K562 (cell line): ENCODE measurements around the gene ODC1. TPM values are rescaled to one million over a fixed set of nuclear protein-coding genes. Genes with fewer than 3 reads are reported as not detected.

ENCODE experiments used
- ATF1 ChIP-seq, 2 experiments: fragments of 450-650 bp in 1 of 2; IDR thresholded peaks; 2 replicates each; pipeline ENCODE4 v1.6.1; 2016; ENCODE audit warnings: missing compliant biosample characterization in 1 of 2, missing genetic modification characterization in 1 of 2
- ATF4 ChIP-seq: fragments of 450-650 bp; formaldehyde crosslinking; IDR thresholded peaks from 2 replicates; pipeline ENCODE4 v1.4.0; 2022; ENCODE audit warnings: mild to moderate bottlenecking, moderate library complexity
- ATF7 ChIP-seq: fragments of 450-650 bp; IDR thresholded peaks from 2 replicates; pipeline ENCODE4 v1.7.1; 2014; ENCODE audit warnings: mild to moderate bottlenecking, moderate library complexity
- CBFA2T3 ChIP-seq: fragments of 450-650 bp; IDR thresholded peaks from 2 replicates; pipeline ENCODE4 v1.6.1; 2017
- DPF2 ChIP-seq: fragments of 450-650 bp; IDR thresholded peaks from 2 replicates; pipeline ENCODE4 v1.6.1; 2016
- ETV5 ChIP-seq: sonication (generic); formaldehyde crosslinking; IDR thresholded peaks from 2 replicates; pipeline ENCODE4 v1.4.0; 2020; ENCODE audit warnings: low read depth, mild to moderate bottlenecking, missing genetic modification reagents
- HDAC2 ChIP-seq: fragments of 450-650 bp; IDR thresholded peaks from 2 replicates; pipeline ENCODE4 v1.6.1; 2016; ENCODE audit warnings: mild to moderate bottlenecking
- HES1 ChIP-seq: fragments of 450-650 bp; IDR thresholded peaks from 2 replicates; pipeline ENCODE4 v1.6.1; 2016; ENCODE audit warnings: low read depth, mild to moderate bottlenecking, moderate library complexity
- JUND ChIP-seq, 2 experiments: IDR thresholded peaks; 2 replicates in 1 of 2; 3 replicates in 1 of 2; pipeline ENCODE4 v1.6.1; 2011; ENCODE audit warnings: borderline replicate concordance in 2 of 2, low read depth in 2 of 2, low read length in 2 of 2, improper control_type of control experiment in 1 of 2, missing biosample characterization in 1 of 2, missing genetic modification characterization in 1 of 2, missing genetic modification reagents in 1 of 2
- NCOR1 ChIP-seq: fragments of 450-650 bp; IDR thresholded peaks from 2 replicates; pipeline ENCODE4 v1.6.1; 2016; ENCODE audit warnings: mild to moderate bottlenecking, moderate library complexity
- NFIC ChIP-seq: fragments of 450-650 bp; IDR thresholded peaks from 2 replicates; pipeline ENCODE4 v1.6.1; 2017; ENCODE audit warnings: mild to moderate bottlenecking, inconsistent platforms
- PBX2 ChIP-seq, 2 experiments: IDR thresholded peaks in 1 of 2; conservative IDR thresholded peaks in 1 of 2; 2 replicates each; pipeline ENCODE4 v1.6.1; 2016; ENCODE audit warnings: low read depth in 2 of 2, mild to moderate bottlenecking in 1 of 2, missing compliant biosample characterization in 1 of 2, missing genetic modification characterization in 1 of 2, moderate library complexity in 1 of 2
- POLR2AphosphoS5 ChIP-seq: IDR thresholded peaks from 2 replicates; pipeline ENCODE4 v1.6.1; 2011; ENCODE audit warnings: mild to moderate bottlenecking, low read depth, low read length, moderate library complexity; ENCODE audit not compliant: control insufficient read depth, insufficient read depth
- RBBP5 ChIP-seq: fragments of 200-600 bp; sonication (generic); IDR thresholded peaks from 2 replicates; pipeline ENCODE4 v1.6.1; 2012; ENCODE audit warnings: borderline replicate concordance, mild to moderate bottlenecking, low read length, control low read depth, inconsistent platforms; ENCODE audit not compliant: insufficient read depth, poor library complexity, severe bottlenecking
- RBFOX2 ChIP-seq: fragments of 200-400 bp; formaldehyde crosslinking; IDR thresholded peaks from 2 replicates; pipeline ENCODE4 v1.6.1; 2017; ENCODE audit warnings: low read depth, mild to moderate bottlenecking, low read length, moderate library complexity
- RCOR1 ChIP-seq, 2 experiments: IDR thresholded peaks; 2 replicates each; pipeline ENCODE4 v1.6.1; 2012; ENCODE audit warnings: low read depth in 2 of 2, low read length in 2 of 2, borderline replicate concordance in 1 of 2, improper control_type of control experiment in 1 of 2
- SMAD4 ChIP-seq: fragments of 250-450 bp; sonication (Bioruptor Pico); conservative IDR thresholded peaks from 2 replicates; pipeline ENCODE4 v1.8.0; 2021; ENCODE audit warnings: inconsistent platforms, mild to moderate bottlenecking, moderate library complexity
- SPI1 ChIP-seq: IDR thresholded peaks from 2 replicates; pipeline ENCODE4 v1.6.1; 2011; ENCODE audit warnings: low read depth, low read length, control low read depth, borderline replicate concordance
- STAT5A ChIP-seq: IDR thresholded peaks from 2 replicates; pipeline ENCODE4 v1.6.1; 2012; ENCODE audit warnings: low read length, inconsistent platforms, borderline replicate concordance
- TBL1XR1 ChIP-seq, 2 experiments: IDR thresholded peaks; 2 replicates each; pipeline ENCODE4 v1.6.1; 2012; ENCODE audit warnings: improper control_type of control experiment in 2 of 2, low read length in 2 of 2, mild to moderate bottlenecking in 1 of 2
- TFAP4 ChIP-seq: sonication (generic); formaldehyde crosslinking; IDR thresholded peaks from 2 replicates; pipeline ENCODE4 v1.8.0; 2022; ENCODE audit warnings: missing genetic modification reagents, mild to moderate bottlenecking, moderate library complexity, borderline replicate concordance
- TRIM24 ChIP-seq, 2 experiments: fragments of 450-650 bp; IDR thresholded peaks; 2 replicates each; pipeline ENCODE4 v1.6.1; 2016
- polyA plus RNA-seq, 8 experiments: library from polyadenylated mRNA; depleted of rRNA in 4 of 8; stranded (reverse) in 5 of 8; unstranded in 3 of 8; fragments of >200 nt; fragmentation: Nextera tagmentation in 2 of 8; fragmentation: Illumina TruSeq in 1 of 8; extraction: Ambion mirVana in 2 of 8; extraction: Trizol in 1 of 8; gene quantifications; 2 replicates each; pipeline versions ENCODE4 v1.2.1 to v1.2.3, GENCODE V29; 2011 to 2014; ENCODE audit warnings: inconsistent platforms in 1 of 8, missing spikeins in 1 of 8
- total RNA-seq, 7 experiments: library from RNA; depleted of rRNA in 6 of 7; stranded (reverse); fragments of >200 nt in 6 of 7; fragmentation: Illumina TruSeq in 2 of 7; extraction: Trizol in 2 of 7; gene quantifications; 2 replicates each; pipeline versions ENCODE4 v1.2.1 to v1.2.3, GENCODE V29; 2011 to 2021; ENCODE audit warnings: low replicate concordance in 1 of 7

Gene ODC1
- total and polyA plus RNA-seq, 9 of the 15 experiments (the other 6 are each of a cell fraction or from before 2014, with no cell fraction given), result 142 to 563 (median 457) TPM

- TF ChIP-seq STAT5A (peak; percentile 85), TRIM24 (IDR thresholded peaks at IDR 0.05) (peak; percentile 85 to 86), RBFOX2 (no peak), ETV5 (CRISPR knock-in tag) (peak; percentile 67; the same call in 1 of the 2 replicates), RBBP5 (peak; percentile 46), NFIC (peak; percentile 84), SMAD4 (peak; percentile 96), POLR2AphosphoS5 (peak; percentile 97), PBX2 (CRISPR knock-in tag; IDR thresholded peaks at IDR 0.05; ENCODE audit: low read depth) (no peak), PBX2 (tag; conservative IDR thresholded peaks at IDR 0.05; ENCODE audit: low read depth) (peak; percentile 48), DPF2 (peak; percentile 90), ATF7 (0 out of 2 replicates have a peak, but pooled peaks have one; percentile 9), SPI1 (peak; percentile 70; the same call in 1 of the 2 replicates), RCOR1 (IDR thresholded peaks at IDR 0.05; ENCODE audit: borderline replicate concordance in 1 of 2, low read depth in 2 of 2, low read length in 2 of 2) (peak in 1 of 2 experiments; percentile 77; a peak in 1 of 4 replicates), TBL1XR1 (IDR thresholded peaks at IDR 0.05; ENCODE audit: low read length in 2 of 2) (peak in 1 of 2 experiments; percentile 89; a peak in 3 of 4 replicates), HES1 (peak; percentile 66), NCOR1 (peak; percentile 96), CBFA2T3 (peak; percentile 97), ATF1 (CRISPR knock-in tag; IDR thresholded peaks at IDR 0.05) (no peak), ATF1 (tag; IDR thresholded peaks at IDR 0.05) (peak; percentile 23; the same call in 1 of the 2 replicates), TFAP4 (peak; percentile 60), HDAC2 (peak; percentile 39; the same call in 1 of the 2 replicates), JUND (IDR thresholded peaks at IDR 0.05; ENCODE audit: borderline replicate concordance, low read depth, low read length) (peak; percentile 34; the same call in 1 of the 2 replicates), JUND (tag; IDR thresholded peaks at IDR 0.05; ENCODE audit: borderline replicate concordance, low read depth, low read length) (no peak; the same call in 2 of the 3 replicates), ATF4 (CRISPR knock-in tag) (0 out of 2 replicates have a peak, but pooled peaks have one; percentile 31)
Observed at GRCh38 chr2:10392951-10393639, 55.0 kb downstream of the ODC1 start (continued).
